Neural progenitor cell (in vitro differentiated cells): ENCODE data around the gene IRS1. TPM values are rescaled to one million over a fixed set of nuclear protein-coding genes. Genes with fewer than 3 reads are reported as not detected.

Source experiments
- DNase-seq: peaks from one replicate; pipeline ENCODE4 v3.0.0-alpha.2; 2016; ENCODE audit warnings: low spot score
- H2AFZ ChIP-seq: fragments of 200-600 bp; sonication (generic); replicated peaks from 2 replicates; pipeline ENCODE4 v1.6.1; 2016; ENCODE audit warnings: antibody characterized with exemption
- H3F3A ChIP-seq: fragments of 200-600 bp; sonication (generic); 2 replicates; pipeline ENCODE4 v1.6.1; 2016; ENCODE audit warnings: antibody characterized with exemption, low read depth
- H3K27ac ChIP-seq: fragments of 200-600 bp; sonication (generic); 2 replicates; pipeline ENCODE4 v1.5.1; 2016; ENCODE audit warnings: mild to moderate bottlenecking
- H3K27me3 ChIP-seq: fragments of 200-600 bp; sonication (generic); 2 replicates; pipeline ENCODE4 v1.6.1; 2016; ENCODE audit warnings: mild to moderate bottlenecking, moderate library complexity
- H3K36me3 ChIP-seq: fragments of 200-600 bp; sonication (generic); 2 replicates; pipeline ENCODE4 v1.5.1; 2016
- H3K4me1 ChIP-seq: fragments of 200-600 bp; sonication (generic); 2 replicates; pipeline ENCODE4 v1.6.1; 2016; ENCODE audit warnings: mixed run types
- H3K4me2 ChIP-seq: fragments of 200-600 bp; sonication (generic); 2 replicates; pipeline ENCODE4 v1.6.1; 2016
- H3K4me3 ChIP-seq: fragments of 200-600 bp; sonication (generic); 2 replicates; pipeline ENCODE4 v1.5.1; 2016
- H3K79me2 ChIP-seq: fragments of 200-600 bp; sonication (generic); 2 replicates; pipeline ENCODE4 v1.6.1; 2016; ENCODE audit warnings: low read depth
- H3K9ac ChIP-seq: fragments of 200-600 bp; sonication (generic); 2 replicates; pipeline ENCODE4 v1.6.1; 2016
- H3K9me3 ChIP-seq: fragments of 200-600 bp; sonication (generic); 2 replicates; pipeline ENCODE4 v1.5.1; 2016; ENCODE audit warnings: low read depth
- H4K20me1 ChIP-seq: fragments of 200-600 bp; sonication (generic); 2 replicates; pipeline ENCODE4 v1.6.1; 2016; ENCODE audit warnings: low read depth
- H3K27ac Mint-ChIP-seq: 3 replicates; pipeline ENCODE4 v1.8.0; 2021; ENCODE audit warnings: mixed read lengths
- H3K27me3 Mint-ChIP-seq: 2 replicates; pipeline ENCODE4 v1.8.0; 2022; ENCODE audit warnings: low read depth, mild to moderate bottlenecking, inconsistent platforms, moderate library complexity, mixed read lengths; ENCODE audit not compliant: insufficient read depth
- H3K36me3 Mint-ChIP-seq: 3 replicates; pipeline ENCODE4 v1.8.0; 2021; ENCODE audit warnings: mixed read lengths
- H3K4me1 Mint-ChIP-seq: 3 replicates; pipeline ENCODE4 v1.8.0; 2021; ENCODE audit warnings: mixed read lengths
- H3K4me3 Mint-ChIP-seq: 3 replicates; pipeline ENCODE4 v1.8.0; 2021; ENCODE audit warnings: mild to moderate bottlenecking, moderate library complexity, mixed read lengths
- H3K9me3 Mint-ChIP-seq: 3 replicates; pipeline ENCODE4 v1.8.0; 2020; ENCODE audit warnings: mixed read lengths
- EZH2 ChIP-seq: fragments of 200-600 bp; sonication (generic); IDR thresholded peaks from 2 replicates; pipeline ENCODE4 v1.6.1; 2017; ENCODE audit warnings: antibody characterized with exemption, mild to moderate bottlenecking, moderate library complexity
- EZH2phosphoT487 ChIP-seq: fragments of 200-600 bp; sonication (generic); IDR thresholded peaks from 2 replicates; pipeline ENCODE4 v1.6.1; 2017; ENCODE audit warnings: antibody characterized with exemption
- total RNA-seq: library from RNA; depleted of rRNA; stranded (reverse); fragments of >200 nt; gene quantifications from 2 replicates; pipeline ENCODE4 v1.2.3, GENCODE V29; 2015; ENCODE audit warnings: low replicate concordance
- TF ChIP-seq, protein P1 (sequence below): fragments of 200-600 bp; sonication (generic); IDR thresholded peaks from 2 replicates; pipeline ENCODE4 v1.5.1; 2017; ENCODE audit warnings: antibody characterized with exemption, mild to moderate bottlenecking

Gene IRS1
- total RNA-seq, 1 donor from 2014 or later: 8.4 TPM

DNA sequence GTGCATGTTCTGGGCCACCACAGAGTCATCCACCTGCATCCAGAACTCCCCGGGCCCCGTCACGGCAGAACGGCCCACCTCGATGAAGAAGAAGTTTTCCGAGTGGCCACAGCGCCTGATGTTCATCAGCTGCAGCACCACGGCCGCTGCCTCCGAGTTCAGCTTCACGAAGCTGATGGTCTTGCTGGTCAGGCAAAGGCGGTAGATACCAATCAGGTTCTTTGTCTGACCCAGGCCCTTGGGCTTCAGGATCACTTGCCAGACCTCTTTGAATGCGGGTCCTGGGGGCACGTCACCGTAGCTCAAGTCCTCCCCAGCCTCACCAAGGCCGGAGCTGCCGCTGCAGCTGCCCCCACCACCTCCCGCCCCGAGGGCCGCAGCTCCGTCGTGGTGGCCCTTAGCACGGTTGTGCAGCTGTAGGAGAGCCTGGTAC, 1.6 kb downstream of the IRS1 start:
- Histone ChIP-seq H3K9ac (no peak overlapping the region), H3F3A (peaks cover 7% of the 10 kb centered on the region), H2AFZ (peak overlapping the region; percentile 80), H3K27ac (no peak overlapping the region), H3K36me3 (no peaks in the 10 kb centered on the region), H3K27me3 (no peaks in the 10 kb centered on the region), H3K4me3 (peak overlapping the region; percentile 62), H3K4me1 (peaks cover 20% of the 10 kb centered on the region), H3K4me2 (peak overlapping the region; percentile 90), H3K9me3 (no peaks in the 10 kb centered on the region), H3K79me2 (peaks cover 62% of the 10 kb centered on the region), H4K20me1 (peaks cover 18% of the 10 kb centered on the region)
- TF ChIP-seq EZH2: no peak
- TF ChIP-seq, protein P1, sequence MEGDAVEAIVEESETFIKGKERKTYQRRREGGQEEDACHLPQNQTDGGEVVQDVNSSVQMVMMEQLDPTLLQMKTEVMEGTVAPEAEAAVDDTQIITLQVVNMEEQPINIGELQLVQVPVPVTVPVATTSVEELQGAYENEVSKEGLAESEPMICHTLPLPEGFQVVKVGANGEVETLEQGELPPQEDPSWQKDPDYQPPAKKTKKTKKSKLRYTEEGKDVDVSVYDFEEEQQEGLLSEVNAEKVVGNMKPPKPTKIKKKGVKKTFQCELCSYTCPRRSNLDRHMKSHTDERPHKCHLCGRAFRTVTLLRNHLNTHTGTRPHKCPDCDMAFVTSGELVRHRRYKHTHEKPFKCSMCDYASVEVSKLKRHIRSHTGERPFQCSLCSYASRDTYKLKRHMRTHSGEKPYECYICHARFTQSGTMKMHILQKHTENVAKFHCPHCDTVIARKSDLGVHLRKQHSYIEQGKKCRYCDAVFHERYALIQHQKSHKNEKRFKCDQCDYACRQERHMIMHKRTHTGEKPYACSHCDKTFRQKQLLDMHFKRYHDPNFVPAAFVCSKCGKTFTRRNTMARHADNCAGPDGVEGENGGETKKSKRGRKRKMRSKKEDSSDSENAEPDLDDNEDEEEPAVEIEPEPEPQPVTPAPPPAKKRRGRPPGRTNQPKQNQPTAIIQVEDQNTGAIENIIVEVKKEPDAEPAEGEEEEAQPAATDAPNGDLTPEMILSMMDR: no peak
- TF ChIP-seq EZH2phosphoT487: no peak
- peaks cover 29% of the 10 kb centered on the region for H3K36me3 Mint-ChIP-seq
- peaks cover 16% of the 10 kb centered on the region for H3K9me3 Mint-ChIP-seq
- no peak for DNase-seq
- H3K4me1 Mint-ChIP-seq: peaks cover 55% of the 10 kb centered on the region
- peaks cover 15% of the 10 kb centered on the region for H3K27me3 Mint-ChIP-seq
- H3K27ac Mint-ChIP-seq: no peak overlapping the region
- peak overlapping the region; percentile 90 for H3K4me3 Mint-ChIP-seq

DNA sequence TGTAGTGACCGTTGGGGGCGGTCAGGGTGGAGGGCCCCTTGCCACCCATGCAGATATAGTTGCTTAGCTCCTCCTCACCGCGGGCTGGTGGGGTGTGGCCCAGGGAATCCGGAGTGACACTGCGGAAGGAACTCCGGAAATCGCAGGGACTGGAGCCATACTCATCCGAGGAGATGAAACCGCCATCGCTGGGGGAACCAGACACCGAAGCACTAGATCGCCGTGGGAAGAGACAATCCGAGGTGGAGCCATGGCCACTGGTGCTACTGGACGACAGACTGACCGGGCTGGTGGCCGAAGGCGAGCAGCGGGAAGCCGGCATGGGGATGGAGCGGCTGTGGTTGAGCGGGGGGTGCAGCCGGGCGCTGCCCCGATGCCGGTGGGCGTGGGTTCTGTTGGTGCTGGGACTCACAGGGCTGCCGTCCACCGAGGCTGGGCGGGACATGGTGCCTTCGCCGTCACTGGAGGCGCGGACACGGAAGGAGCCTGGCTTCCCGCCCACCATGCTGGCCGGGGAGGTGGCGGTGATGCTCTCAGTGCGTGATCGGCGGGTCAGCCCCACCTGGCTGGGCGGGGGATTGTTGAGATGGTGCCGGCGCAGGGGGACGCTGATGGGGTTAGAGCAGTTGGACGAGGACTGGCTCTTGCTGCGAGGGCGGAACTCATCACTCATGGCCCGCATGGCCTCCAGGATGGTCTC, 2.2 kb downstream of the IRS1 start:
- no peak overlapping the region for H2AFZ ChIP-seq
- H3F3A ChIP-seq: peaks cover 10% of the 10 kb centered on the region
- Mint-ChIP-seq H3K27ac (no peak overlapping the region), H3K4me1 (peaks cover 58% of the 10 kb centered on the region), H3K4me3 (peak overlapping the region; percentile 90), H3K27me3 (peaks cover 15% of the 10 kb centered on the region), H3K36me3 (peaks cover 30% of the 10 kb centered on the region), H3K9me3 (peaks cover 16% of the 10 kb centered on the region)
- H3K36me3 ChIP-seq: no peaks in the 10 kb centered on the region
- H3K27me3 ChIP-seq: no peaks in the 10 kb centered on the region
- TF ChIP-seq, protein P1: no peak
- no peak for TF ChIP-seq EZH2
- TF ChIP-seq EZH2phosphoT487: no peak
- peaks cover 24% of the 10 kb centered on the region for H3K4me1 ChIP-seq
- H4K20me1 ChIP-seq: peaks cover 18% of the 10 kb centered on the region
- no peak for DNase-seq
- H3K9me3 ChIP-seq: no peaks in the 10 kb centered on the region
- H3K4me3 ChIP-seq: no peak overlapping the region
- no peak overlapping the region for H3K4me2 ChIP-seq
- no peak overlapping the region for H3K27ac ChIP-seq
- H3K79me2 ChIP-seq: peaks cover 68% of the 10 kb centered on the region
- H3K9ac ChIP-seq: no peak overlapping the region

DNA sequence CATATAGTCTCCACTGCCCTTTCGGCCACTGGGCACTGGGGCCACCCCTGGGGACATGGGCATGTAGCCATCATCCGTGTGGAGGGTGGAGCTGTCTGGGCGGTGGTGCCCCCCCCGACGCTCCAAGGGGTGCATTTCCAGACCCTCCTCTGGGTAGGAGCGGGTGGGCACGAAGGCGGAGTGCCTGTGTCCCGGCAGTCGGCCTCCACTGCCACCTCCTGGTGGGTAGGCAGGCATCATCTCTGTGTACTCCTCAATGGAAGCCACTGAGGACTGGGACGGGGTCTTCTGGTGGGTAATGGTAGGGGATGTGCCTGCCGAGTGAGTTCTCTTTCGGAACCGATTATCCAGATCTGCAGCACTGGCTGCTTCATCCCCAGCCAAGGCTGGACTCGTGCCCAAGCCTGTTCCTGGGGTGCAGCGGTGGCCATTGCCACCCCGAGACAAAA, 2.8 kb downstream of the IRS1 start:
- no peak overlapping the region for H3K9ac ChIP-seq
- Mint-ChIP-seq H3K9me3 (peaks cover 16% of the 10 kb centered on the region), H3K36me3 (peaks cover 33% of the 10 kb centered on the region), H3K4me1 (peaks cover 63% of the 10 kb centered on the region), H3K27me3 (peaks cover 15% of the 10 kb centered on the region), H3K4me3 (peak overlapping the region; percentile 79), H3K27ac (no peak overlapping the region)
- peaks cover 29% of the 10 kb centered on the region for H3K4me1 ChIP-seq
- no peak for DNase-seq
- no peaks in the 10 kb centered on the region for H3K36me3 ChIP-seq
- H3K9me3 ChIP-seq: no peaks in the 10 kb centered on the region
- H3K4me3 ChIP-seq: no peak overlapping the region
- H4K20me1 ChIP-seq: peaks cover 18% of the 10 kb centered on the region
- no peaks in the 10 kb centered on the region for H3K27me3 ChIP-seq
- H3F3A ChIP-seq: peaks cover 15% of the 10 kb centered on the region
- no peak overlapping the region for H2AFZ ChIP-seq
- no peak overlapping the region for H3K4me2 ChIP-seq
- H3K27ac ChIP-seq: no peak overlapping the region
- H3K79me2 ChIP-seq: peaks cover 69% of the 10 kb centered on the region
- TF ChIP-seq, protein P1: peak; percentile 38
- no peak for TF ChIP-seq EZH2phosphoT487
